Measurements from ENCODE around the gene MX1.

DNA sequence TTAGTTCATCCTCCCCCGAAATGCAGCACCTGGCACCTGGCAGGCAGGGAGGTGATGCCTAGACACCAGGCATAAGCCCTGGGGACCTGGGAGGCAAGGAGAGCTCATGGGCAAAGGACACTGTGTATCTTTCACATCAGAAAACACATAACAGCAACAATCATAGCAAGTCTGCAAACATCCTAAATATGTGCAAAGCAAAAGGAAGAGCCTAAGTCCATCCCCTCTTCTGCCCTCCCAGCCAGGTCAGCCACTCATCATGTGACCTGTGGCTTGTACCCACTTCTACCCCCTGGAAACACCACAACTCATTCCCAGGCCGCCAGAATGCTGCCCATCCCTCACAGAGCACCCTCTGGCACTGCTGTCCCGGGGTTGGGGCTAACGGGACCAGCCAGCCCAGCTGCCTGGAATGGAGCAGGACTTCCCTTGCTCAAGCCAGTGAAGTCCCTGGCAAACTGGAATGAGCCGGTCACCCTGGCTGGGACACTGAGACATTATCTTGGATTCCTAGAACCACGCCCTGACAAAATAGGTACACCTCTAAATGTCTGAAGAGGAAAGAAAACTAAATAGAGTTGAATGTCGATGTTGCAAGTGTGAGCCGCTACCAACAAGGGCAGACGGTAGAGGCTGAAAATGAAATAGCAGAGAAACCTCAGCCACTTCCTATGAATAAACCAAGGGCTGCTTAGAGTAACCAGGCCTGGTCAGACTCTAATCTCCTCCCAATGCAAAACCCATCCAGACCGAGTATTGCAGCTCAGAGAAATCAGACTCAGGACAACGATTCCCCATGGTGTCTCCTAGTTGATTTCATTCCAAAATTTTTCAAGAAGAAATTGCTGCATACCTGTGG is 52.5 kb downstream of the MX1 start:
- TF ChIP-seq RFX5 (IDR thresholded peaks at IDR 0.05) (no peak), POLR2A (IDR thresholded peaks at IDR 0.05; ENCODE audit: low read length) (no peak), NR3C1 (IDR thresholded peaks at IDR 0.05) (no peak), HES2 (IDR thresholded peaks at IDR 0.05) (no peak), USF2 (IDR thresholded peaks at IDR 0.05) (no peak), MYC (IDR thresholded peaks at IDR 0.05; ENCODE audit: borderline replicate concordance, low read length) (no peak), MAX (IDR thresholded peaks at IDR 0.05) (no peak), CHD4 (IDR thresholded peaks at IDR 0.05; ENCODE audit: borderline replicate concordance) (no peak), BHLHE40 (IDR thresholded peaks at IDR 0.05; ENCODE audit: low read depth, low read length) (no peak), HMGXB4 (CRISPR knock-in tag; IDR thresholded peaks at IDR 0.05; ENCODE audit: borderline replicate concordance) (no peak)
- TF ChIP-seq, protein P1, sequence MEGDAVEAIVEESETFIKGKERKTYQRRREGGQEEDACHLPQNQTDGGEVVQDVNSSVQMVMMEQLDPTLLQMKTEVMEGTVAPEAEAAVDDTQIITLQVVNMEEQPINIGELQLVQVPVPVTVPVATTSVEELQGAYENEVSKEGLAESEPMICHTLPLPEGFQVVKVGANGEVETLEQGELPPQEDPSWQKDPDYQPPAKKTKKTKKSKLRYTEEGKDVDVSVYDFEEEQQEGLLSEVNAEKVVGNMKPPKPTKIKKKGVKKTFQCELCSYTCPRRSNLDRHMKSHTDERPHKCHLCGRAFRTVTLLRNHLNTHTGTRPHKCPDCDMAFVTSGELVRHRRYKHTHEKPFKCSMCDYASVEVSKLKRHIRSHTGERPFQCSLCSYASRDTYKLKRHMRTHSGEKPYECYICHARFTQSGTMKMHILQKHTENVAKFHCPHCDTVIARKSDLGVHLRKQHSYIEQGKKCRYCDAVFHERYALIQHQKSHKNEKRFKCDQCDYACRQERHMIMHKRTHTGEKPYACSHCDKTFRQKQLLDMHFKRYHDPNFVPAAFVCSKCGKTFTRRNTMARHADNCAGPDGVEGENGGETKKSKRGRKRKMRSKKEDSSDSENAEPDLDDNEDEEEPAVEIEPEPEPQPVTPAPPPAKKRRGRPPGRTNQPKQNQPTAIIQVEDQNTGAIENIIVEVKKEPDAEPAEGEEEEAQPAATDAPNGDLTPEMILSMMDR (IDR thresholded peaks at IDR 0.05): no peak
- TF ChIP-seq, protein P2, sequence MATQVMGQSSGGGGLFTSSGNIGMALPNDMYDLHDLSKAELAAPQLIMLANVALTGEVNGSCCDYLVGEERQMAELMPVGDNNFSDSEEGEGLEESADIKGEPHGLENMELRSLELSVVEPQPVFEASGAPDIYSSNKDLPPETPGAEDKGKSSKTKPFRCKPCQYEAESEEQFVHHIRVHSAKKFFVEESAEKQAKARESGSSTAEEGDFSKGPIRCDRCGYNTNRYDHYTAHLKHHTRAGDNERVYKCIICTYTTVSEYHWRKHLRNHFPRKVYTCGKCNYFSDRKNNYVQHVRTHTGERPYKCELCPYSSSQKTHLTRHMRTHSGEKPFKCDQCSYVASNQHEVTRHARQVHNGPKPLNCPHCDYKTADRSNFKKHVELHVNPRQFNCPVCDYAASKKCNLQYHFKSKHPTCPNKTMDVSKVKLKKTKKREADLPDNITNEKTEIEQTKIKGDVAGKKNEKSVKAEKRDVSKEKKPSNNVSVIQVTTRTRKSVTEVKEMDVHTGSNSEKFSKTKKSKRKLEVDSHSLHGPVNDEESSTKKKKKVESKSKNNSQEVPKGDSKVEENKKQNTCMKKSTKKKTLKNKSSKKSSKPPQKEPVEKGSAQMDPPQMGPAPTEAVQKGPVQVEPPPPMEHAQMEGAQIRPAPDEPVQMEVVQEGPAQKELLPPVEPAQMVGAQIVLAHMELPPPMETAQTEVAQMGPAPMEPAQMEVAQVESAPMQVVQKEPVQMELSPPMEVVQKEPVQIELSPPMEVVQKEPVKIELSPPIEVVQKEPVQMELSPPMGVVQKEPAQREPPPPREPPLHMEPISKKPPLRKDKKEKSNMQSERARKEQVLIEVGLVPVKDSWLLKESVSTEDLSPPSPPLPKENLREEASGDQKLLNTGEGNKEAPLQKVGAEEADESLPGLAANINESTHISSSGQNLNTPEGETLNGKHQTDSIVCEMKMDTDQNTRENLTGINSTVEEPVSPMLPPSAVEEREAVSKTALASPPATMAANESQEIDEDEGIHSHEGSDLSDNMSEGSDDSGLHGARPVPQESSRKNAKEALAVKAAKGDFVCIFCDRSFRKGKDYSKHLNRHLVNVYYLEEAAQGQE (IDR thresholded peaks at IDR 0.05): no peak
